Liver (tissue), 3 donors: ENCODE results near the gene PRPF18.

Source experiments
- GABPA ChIP-seq, 2 donors: IDR thresholded peaks in 1 of 2; conservative IDR thresholded peaks in 1 of 2; 2 replicates each; pipeline ENCODE4 v1.6.1; 2016; ENCODE audit warnings: antibody characterized with exemption in 2 of 2, mild to moderate bottlenecking in 1 of 2, moderate library complexity in 1 of 2
- REST ChIP-seq: IDR thresholded peaks from 2 replicates; pipeline ENCODE4 v1.6.1; 2016; ENCODE audit warnings: antibody characterized with exemption, mild to moderate bottlenecking
- TF ChIP-seq, protein P1 (sequence below): fragments of 150-350 bp; IDR thresholded peaks from 2 replicates; pipeline ENCODE4 v1.5.1; 2017; ENCODE audit warnings: improper control_type of control experiment, low read depth, low read length; ENCODE audit not compliant: missing input control
- TF ChIP-seq, protein P2 (sequence below): IDR thresholded peaks from 2 replicates; pipeline ENCODE4 v1.6.1; 2016; ENCODE audit warnings: antibody characterized with exemption
- TF ChIP-seq, protein P3 (sequence below): IDR thresholded peaks from 2 replicates; pipeline ENCODE4 v1.6.1; 2016; ENCODE audit warnings: antibody characterized with exemption
- donor health status: healthy.
- donor health status: healthy.

- no peak for TF ChIP-seq REST
- TF ChIP-seq, protein P1, sequence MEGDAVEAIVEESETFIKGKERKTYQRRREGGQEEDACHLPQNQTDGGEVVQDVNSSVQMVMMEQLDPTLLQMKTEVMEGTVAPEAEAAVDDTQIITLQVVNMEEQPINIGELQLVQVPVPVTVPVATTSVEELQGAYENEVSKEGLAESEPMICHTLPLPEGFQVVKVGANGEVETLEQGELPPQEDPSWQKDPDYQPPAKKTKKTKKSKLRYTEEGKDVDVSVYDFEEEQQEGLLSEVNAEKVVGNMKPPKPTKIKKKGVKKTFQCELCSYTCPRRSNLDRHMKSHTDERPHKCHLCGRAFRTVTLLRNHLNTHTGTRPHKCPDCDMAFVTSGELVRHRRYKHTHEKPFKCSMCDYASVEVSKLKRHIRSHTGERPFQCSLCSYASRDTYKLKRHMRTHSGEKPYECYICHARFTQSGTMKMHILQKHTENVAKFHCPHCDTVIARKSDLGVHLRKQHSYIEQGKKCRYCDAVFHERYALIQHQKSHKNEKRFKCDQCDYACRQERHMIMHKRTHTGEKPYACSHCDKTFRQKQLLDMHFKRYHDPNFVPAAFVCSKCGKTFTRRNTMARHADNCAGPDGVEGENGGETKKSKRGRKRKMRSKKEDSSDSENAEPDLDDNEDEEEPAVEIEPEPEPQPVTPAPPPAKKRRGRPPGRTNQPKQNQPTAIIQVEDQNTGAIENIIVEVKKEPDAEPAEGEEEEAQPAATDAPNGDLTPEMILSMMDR: no peak
- TF ChIP-seq GABPA (IDR thresholded peaks at IDR 0.05 in 1 of 2, conservative IDR thresholded peaks at IDR 0.05 in 1 of 2): no peak
- TF ChIP-seq, protein P2, sequence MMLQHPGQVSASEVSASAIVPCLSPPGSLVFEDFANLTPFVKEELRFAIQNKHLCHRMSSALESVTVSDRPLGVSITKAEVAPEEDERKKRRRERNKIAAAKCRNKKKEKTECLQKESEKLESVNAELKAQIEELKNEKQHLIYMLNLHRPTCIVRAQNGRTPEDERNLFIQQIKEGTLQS: no peak
- TF ChIP-seq, protein P3, sequence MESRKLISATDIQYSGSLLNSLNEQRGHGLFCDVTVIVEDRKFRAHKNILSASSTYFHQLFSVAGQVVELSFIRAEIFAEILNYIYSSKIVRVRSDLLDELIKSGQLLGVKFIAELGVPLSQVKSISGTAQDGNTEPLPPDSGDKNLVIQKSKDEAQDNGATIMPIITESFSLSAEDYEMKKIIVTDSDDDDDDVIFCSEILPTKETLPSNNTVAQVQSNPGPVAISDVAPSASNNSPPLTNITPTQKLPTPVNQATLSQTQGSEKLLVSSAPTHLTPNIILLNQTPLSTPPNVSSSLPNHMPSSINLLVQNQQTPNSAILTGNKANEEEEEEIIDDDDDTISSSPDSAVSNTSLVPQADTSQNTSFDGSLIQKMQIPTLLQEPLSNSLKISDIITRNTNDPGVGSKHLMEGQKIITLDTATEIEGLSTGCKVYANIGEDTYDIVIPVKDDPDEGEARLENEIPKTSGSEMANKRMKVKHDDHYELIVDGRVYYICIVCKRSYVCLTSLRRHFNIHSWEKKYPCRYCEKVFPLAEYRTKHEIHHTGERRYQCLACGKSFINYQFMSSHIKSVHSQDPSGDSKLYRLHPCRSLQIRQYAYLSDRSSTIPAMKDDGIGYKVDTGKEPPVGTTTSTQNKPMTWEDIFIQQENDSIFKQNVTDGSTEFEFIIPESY: no peak
Measured at GRCh38 chr10:13632884-13633440, 46.2 kb downstream of the PRPF18 start.
